ENCODE data around the gene PRKCD.

PRKCD gene

DNA sequence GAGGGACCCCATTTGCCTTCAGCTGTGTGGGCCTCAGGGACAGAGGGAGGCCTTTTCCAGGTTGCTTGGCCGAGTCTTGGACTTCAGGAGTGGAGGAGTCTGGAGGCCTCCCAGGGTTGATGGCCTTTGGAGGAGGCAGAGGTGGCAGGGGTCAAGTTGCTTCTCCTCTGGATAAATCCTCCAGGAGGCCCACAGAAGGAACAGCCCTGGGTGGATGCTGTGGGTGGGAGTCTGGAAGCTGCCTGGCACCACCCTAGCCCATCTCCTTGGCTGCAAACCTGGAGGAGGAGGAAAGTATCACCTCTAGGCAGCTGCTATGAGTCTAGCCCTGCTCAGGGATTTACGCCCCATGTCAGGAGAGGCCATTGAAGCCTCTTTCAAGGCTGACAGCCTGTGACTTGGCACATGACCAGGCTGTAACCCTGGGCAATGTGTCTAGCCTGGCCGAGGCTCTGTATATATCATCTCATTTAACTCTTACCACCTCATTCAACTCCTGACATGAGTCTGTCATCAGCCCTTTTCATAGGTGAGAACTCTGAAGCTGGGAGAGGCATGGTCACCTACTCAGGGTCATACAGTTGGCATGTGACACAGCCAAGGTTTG, 2.9 kb upstream of the PRKCD start:
- no peak for DNase-seq

DNA sequence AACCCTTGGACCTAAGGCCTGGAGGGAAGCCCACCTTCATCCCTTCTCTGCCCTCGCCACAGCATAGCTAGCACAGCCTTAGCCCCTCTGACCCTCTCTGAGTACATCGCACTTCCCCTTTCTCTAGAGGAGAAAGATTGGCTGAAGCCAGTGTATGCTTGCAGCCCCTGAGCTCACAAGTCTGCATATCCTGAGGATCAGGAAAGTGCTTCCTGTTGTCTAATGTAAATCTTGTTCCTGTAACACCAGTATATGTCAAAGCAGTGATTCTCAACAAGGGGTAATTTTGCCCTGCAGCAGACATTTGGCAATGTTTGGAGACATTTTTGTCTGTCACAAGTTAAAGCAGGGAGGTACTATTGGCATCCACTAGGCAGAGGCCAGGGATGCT, 2.2 kb upstream of the PRKCD start:
- no peak for DNase-seq

DNA sequence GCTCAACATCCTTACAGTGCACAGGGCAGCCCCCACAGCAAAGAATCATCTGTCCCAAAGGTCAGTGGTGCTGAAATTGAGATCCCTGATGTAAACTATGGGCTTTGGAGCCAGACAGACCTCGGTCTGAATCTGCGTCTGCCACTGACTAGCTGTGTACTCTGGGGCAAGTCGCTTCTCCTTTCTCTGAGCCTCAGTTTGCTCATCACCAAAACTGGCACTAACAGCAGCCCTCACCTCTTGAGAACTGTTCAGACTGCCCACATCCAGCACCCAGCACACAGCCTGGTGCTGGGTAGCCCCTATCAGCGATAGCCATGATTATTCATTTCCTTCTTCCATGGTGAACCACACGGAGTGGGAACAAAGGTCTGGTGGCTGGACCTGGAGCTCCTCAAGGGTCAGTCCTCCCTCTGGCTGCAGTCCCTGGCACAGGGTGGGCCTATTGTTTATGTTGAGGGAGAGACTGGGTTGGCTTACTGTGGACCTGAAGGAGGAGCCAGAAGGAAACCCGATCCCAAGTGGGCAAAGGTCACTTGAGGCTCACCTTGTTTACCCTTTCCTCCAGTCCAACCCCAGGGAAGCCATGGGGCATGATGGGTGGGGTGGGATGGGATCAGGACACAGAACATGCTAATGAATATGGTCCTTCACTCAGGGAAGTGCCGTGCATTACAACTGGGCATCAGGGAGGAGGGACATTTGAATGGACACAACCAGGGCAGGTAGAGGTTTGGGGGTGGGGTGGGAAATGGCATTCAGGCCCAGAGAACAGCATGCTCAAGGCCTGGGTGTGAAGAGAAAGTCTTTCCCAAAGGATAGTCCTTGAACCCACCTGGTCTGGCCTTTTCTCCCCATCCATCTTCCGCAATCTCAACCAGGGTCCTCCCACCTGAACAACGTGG, 1.6 kb upstream of the PRKCD start:
- peak; percentile 79 to 85 for DNase-seq

DNA sequence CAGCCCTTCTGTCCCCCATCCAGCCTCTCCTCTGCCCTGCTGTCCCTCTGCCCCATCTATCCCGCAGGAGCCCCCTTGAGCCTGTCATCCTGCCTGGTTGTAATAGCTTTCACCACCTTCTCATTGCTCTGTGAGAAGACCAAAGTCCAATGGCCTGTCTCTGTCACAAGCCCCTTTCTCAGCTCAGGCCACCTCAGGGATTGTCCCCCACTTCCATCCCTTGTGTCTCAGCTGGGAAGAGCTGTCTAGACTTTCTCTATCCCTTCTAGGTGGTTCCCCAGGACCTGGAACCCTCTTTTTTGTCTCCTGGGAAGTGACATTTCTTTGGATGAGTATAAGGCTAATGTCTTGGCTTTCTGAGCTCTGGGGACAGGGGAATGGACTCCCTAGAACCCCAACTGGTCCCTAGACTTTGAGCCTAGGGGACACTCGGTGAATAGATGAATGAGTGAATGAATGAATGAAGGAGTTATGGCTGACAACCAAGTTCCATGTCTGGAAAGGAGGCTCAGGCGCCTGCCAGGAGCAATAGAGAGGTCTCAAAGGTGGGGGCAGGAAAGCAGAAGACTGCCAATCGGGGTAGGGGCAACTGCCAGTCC, 849 bp upstream of the PRKCD start:
- DNase-seq = no peak

DNA sequence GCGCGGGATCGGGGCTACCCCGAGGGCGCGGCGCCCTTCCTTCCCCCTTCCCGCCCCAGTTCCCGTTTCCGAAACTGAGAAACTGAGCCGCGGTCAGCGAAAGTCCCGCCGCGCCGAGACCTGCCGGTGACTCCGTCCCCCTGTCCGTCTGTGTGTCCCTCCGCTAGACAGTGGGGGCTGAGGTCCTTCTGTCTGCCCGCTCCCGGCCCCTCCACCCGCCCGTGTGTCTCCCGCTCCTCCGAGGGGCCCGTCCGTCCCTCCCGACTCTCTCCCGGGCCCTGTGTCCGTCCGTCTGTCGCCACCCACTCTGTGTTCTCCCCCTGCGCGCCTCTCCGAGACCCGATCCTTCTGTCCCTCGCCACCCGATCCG, 426 bp downstream of the PRKCD start:
- DNase-seq = no peak

DNA sequence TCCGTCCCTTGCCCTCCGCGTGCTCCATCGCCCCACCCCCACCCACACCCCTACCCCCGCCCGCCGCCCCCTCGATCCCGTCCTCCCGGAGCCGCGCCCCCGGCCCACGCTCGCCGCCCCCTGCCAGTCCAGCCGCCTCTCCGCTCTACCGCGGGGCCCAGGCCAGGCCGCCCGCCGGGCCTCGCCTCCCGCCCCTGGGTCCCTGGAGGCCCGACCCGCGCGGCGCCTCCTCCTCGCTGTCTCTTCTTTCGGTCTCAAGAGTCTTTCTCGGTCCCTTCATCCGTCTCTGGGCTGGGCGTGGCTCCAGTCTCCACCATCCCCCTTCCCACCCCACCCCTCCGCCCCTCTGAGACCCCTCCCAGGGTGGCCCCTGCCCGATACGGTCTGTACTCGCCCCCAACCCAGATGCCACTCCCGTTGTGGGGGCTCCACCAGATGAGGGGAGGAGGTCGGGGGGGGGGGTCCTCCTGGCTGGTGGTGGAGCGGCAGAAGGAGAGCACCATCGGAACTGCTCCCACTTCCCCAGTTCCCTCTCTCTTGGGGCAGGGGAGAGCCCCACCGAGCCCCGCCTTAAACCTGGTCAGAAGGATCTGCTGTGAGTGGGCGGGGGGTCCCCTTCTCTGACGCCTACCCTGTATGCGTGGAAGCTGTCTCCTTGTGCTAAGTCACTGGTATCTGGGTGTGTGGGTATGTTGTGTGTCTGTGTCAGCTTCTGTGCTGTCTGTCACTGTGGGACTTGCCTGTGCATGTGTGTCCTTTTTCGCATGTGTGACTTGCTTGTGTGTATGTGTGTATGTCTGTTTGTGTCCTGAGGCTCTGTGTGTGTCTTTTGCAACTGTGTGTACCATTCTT, 1.0 kb downstream of the PRKCD start:
- DNase-seq = peak in 1 of 2 experiments; percentile 67

DNA sequence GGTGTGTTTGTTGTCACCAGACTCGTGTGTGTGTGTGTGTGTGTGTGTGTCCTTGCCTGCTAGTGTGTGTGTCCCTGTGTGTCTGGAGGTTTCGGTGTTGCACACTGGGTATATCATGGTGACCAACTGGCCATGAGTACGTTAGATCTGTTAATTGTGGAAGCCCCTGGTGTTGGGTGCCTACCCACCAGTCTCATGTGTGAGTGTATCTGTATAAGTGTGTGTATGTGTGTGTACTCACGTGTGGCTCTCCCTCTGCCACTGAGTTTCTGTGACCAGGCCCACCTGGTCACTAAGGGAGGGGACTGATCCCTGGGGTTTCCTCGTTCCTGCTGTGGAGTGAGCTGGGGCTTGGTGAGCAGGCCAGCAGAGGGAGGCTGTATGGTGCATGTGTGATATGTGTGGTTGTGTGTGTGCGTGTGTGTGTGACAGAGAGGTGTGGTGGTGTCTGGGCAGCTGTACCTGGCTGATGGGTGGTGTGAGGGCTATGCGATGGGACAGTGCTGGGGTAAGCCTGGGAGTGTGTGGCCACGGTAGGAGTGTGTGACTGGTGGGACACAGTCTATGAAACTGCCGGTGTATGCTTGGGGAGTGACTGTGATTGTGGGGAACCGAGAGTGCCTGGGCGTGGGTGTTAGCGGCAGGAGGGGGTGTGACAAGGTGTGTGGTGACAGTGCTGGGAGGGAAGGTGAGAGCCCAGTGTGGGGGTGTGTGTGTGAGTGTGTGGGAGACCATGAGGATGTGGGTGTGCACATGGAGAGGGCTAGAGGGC, 1.8 kb downstream of the PRKCD start:
- DNase-seq = peak in 1 of 2 experiments; percentile 11

DNA sequence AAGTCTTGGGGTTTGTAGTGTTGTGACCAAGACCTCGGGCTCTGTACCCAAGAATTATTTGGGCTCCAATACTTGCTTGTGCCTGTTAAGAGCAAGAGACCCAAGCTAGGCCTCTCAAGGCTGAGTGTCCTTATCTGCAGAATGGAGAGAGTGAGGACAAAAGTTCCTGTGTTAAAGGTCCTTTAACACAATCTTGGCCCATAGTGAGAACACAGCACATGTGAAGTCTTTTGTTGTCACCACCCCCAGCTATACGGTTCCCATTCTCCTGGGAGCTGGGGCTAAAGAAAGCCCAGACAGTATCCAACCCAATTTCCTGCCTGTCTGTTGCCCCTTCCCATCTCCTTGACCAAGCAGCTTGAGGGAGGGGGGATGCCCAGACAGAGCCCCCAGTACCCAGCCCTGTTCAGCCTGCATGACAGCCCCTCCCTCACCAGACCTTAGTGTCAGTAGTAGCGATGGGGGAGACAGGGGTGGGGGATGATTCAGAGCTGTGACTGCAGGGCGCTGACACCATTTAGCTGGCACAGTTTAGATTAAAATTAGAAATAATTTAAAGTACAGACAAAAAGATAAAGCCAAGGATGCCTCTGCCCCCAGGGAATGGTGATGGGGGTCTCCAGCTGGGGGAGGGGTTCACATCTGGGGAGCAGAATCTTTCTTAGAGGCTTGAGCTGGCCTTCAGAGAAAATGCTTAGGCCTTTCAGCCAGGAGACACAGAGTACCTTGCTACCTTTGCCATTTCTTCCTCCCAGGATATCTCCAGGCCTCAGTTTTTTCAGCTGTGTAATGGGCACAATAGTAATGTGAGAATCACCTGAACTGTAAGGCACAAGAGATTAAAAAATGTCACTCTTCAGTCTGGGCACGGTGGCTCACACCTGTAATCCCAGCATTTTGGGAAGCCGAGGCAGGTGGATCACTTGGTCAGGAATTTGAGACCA, 2.7 kb downstream of the PRKCD start:
- no peak for DNase-seq

DNA sequence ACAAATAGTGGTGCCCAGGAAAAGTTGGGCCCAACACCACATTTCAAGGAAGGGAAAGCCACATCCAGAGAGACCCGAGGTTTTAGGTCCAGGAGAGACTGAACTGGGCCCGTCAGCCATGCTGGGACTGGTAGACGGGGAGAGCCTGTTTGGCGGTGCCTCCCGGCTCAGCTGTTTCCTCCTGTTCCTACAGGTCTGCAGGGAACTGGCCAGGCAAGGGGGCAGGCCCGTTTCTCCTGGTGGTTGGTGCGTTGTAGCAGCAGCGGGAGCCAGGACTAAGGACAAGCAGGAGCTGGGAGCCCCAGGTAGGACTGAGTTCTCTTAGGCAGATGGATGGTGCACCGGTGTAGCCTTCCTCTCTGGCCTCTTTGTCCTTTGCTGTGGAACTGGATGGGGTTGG, 3.9 kb downstream of the PRKCD start:
- DNase-seq = peak in 1 of 2 experiments; percentile 19

DNA sequence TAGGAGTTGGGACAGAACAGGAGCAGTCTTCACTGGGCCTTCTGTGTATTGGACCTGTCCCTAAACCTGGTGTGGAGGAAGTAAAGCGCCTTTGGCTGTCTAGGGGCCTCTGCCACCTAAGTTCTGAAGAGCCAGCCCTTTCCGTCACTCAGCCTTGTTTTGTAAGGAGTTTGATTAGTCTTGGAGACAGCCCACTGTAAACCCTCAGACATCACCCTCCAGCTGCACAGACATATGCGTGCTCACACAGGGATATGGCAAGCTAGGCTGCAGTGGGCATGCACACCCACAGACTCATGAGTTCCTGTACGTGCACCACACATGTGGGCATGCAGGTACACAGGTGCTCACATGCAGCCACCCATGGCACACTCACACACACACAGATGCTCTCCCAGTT, 5.2 kb downstream of the PRKCD start:
- DNase-seq = no peak

DNA sequence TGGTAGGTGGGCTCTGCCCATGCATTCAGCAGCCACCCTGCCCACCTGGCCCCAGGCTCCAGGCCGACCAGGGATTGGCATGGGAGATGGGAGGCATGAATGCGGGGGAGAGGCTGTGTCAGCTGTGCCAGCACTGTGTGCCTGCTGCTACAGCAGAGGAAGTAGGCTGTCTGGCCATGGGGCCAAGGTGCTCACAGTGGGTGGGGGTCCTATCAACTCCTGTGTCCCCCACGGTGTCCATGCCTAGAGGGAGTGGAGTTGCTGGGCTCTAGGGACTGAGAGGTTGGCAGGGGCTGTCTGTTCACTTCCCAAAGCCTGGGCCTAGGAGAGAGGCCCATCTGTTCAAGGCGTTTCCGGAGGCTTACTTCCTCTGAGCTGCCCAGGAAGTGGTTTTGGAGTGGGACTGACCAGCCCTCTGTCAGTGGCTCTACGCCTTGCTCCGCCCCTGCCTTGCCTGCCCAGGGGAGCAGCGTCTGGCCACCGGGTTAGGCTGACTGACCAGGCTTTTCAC, 5.8 kb downstream of the PRKCD start:
- no peak for DNase-seq

DNA sequence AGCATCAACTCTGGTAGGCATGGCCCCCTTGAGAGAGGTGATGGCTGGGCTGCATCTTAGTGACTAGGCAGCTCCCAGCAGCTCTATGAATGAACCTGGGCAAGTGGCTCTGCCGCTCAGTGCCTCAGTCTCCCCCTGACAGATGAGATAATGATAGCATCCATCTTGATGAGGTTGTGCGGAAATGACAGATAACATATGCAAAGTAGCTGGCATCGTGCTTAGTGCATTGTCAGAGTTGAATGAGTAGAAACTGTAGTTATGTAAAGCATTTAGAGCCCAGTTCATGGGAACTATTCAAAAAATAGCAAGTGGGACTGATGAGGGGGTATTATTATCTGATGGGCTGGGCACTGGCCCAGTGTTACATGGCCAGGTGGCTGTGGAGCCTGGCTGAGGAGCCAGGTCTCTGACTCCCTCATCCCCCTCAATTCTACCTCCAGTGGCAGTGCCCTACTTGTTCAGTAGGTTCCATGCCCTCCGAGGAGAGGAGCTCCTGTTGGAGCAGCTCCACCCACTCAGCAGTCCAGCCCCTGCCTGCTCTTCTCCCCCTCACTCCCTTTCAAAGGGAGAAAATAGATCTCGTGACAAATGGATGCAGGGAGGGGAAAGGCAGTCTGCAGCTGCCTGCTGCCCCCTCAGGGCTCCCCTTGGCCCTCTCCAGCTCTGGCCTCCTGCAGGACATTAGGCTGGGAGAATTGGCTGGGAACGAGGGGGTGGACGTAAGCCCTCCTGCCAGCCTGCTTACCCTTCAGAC, 6.6 kb downstream of the PRKCD start:
- peak; percentile 33 to 62 for DNase-seq

DNA sequence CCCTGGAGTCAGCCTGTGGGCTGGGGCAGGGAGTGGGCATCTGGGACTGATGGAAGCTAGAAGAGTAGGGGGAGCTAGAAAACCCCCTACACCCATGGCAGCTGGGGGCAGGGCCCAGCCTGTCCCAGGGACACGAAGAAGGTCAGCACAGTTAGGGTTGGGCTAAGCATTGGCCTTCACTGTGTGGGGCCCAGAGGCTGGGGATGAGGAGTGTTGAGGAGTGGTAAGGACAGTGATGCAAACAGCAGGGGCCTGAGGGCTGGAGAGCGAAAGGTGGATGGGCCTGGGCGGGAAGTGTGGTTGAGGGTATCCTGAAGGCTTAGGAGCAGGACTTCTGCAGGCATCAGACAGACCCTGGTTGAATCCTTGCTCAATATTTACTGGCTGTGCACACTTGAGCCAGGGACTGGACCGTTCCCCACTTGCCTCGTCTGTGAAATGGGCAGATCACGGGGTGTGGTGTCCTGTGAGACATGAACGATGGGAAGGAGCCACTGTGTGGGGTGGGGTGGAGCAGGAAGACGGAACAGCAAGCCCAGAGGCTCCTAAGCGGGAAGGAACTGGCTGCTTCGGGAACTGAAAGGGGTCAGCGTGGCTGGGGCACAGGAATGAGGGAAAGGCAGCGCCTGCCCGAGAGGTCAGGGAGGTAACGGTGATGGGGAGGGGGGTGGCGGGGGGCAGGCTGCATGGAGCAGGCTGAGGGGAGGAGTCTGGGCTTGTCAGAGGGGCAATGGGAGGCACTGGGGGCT, 7.3 kb downstream of the PRKCD start:
- no peak for DNase-seq

DNA sequence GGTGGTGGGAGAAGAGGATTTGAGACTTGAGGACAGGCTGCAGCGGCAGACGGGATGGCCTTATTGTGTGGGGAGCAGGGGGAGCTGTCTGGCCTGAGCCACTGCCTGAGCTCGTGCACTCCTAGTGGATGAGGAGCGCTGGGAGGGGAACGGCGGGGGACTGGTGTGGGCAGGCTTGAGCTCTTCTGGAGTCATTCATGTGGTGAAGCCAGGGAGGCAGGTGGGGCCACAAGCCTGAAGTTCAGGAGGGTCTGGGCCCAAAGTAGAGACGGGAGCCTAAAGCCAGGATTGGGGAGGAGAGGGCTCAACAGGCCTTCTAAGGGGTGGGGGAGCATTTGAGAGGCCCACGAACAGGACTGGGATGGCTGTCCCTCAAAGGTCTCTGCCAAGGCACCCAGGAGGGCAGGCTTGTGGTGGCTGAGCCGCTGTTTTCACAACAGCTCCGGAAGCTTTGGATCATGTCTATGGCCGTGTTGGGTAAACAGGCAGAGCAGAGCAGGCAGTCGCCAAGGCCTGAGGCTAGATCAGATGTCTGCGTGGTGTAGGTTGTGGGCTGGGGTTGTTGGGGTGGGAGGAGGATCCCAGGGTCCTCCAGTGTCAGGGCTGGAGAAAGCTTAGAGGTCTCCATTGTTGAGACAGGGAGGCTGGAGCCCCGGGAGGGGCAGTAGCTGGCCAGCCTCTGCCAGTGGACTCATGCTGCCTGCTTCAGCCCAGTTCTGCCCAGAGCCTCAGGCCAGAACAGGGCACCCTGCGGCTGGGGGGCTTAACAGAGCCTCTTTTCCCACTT, 8.2 kb downstream of the PRKCD start:
- peak in 1 of 2 experiments; percentile 32 for DNase-seq

DNA sequence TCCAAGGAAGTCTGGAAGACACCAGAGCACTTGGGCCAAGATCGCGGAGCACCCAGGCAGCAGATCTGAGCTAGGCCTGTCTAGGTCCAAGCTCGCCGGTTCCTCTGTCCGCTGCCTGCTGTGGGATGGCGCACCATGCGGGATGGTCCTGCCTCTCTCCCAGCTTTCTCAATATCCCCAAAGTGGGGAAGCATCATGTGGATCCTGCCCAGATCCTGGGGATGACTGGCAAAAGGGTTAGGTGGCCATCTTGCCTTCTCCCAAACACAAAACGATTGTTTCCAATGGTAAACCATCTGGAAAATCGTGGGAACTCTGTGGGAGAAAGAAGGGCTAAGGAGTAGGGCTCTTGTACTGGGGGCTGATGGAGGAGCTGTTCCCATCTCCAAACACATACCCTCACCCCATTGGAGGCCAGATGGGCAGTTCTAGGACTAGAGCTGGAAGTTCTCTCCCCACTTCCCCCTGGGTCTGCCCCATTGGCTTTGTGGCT, 8.9 kb downstream of the PRKCD start:
- no peak for DNase-seq

DNA sequence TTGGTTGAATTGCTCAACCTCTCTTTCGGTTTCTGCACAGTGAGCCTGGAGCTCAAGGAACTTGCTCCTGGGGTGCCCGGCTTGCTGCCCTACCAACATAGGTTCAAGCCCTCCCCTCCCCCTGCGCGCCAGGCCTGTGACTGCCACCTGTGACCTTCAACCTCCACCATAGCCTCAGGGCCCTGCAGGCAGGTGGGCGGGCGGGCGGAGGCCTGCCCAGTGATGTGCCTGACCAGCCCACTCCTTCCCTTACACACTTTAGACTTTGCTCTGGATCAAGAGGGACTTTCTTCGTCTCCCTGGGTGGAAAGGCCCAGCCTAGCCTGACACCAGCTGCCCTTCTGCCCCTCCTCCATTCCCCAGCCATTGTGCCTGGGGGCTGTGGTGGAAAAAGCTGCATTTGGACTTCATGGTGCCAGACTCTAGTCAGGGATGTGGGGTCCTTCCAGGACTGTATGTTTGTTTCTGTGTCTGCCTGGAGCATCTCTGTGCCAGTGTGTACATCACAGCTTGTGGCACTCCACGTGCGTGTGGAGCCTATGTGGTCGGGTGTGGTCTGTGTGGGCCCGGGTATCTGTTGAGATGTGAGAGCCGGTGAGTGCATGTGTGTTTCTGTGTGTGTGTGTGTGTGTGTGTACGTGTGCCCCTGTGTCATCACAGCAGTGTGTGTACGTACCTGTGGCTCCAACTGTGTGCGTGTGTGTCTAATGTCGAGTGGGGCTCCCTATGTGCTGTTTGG, 9.5 kb downstream of the PRKCD start:
- peak in 1 of 2 experiments; percentile 49 for DNase-seq

DNA sequence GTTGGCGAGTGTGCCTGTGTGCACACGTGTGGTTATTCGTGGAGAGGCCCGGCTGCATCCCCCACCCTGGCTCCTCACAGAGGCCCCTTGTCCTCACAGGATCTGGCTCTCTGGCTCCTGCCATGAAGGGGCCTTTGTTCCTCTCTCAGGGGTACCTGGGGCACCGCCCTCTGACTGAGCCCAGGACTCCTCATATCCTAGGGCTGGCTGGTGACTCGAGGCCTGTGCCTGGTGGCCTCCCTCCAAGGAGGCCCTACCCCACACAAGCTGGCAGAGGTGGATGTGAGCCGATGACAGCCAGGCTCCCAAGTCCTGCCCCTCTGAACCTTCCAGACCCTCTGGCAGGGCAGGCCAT, 10.0 kb downstream of the PRKCD start:
- peak; percentile 53 to 61 for DNase-seq
